ENCODE data around the gene CDC34. TPM values are rescaled to one million over a fixed set of nuclear protein-coding genes. Genes with fewer than 3 reads are reported as not detected.
A peak's percentile ranks its signal among the peaks of the same experiment; 100 is the strongest.

CDC34 gene
- total RNA-seq, 2 donors from 2014 or later, result 31.4 to 44.5 TPM

GRCh38 chr19:494171-495080 is 37.1 kb upstream of the CDC34 start:
- Mint-ChIP-seq H3K27me3 (peaks cover 8% of the 10 kb centered on the region), H3K4me1 (no peaks in the 10 kb centered on the region), H3K36me3 (ENCODE audit: low read depth) (no peaks in the 10 kb centered on the region), H3K27ac (peak overlapping the region; percentile 20), H3K4me3 (no peak overlapping the region), H3K9me3 (no peaks in the 10 kb centered on the region)
- ATAC-seq (replicated peaks), result no peak

- ATAC-seq (replicated peaks), result no peak
- Mint-ChIP-seq H3K36me3 (ENCODE audit: low read depth) (no peaks in the 10 kb centered on the region), H3K4me3 (no peak overlapping the region), H3K9me3 (no peaks in the 10 kb centered on the region), H3K27me3 (peaks cover 10% of the 10 kb centered on the region), H3K27ac (no peak overlapping the region), H3K4me1 (no peaks in the 10 kb centered on the region)
Observed at GRCh38 chr19:495081-495401, 36.5 kb upstream of the CDC34 start.

- no peaks in the 10 kb centered on the region for H3K9me3 Mint-ChIP-seq
Observed at GRCh38 chr19:495402-496111, 36.0 kb upstream of the CDC34 start.

GRCh38 chr19:496112-496665 is 35.4 kb upstream of the CDC34 start, which contains the start of gene MADCAM1:
TSS of gene MADCAM1 (plus strand) at chr19:496486. CDS start at chr19:496500, 14 bp downstream.
- Mint-ChIP-seq H3K27me3 (peaks cover 10% of the 10 kb centered on the region), H3K36me3 (ENCODE audit: low read depth) (no peaks in the 10 kb centered on the region), H3K9me3 (no peaks in the 10 kb centered on the region), H3K27ac (no peak within 1 kb of the TSS), H3K4me3 (no peak within 1 kb of the TSS), H3K4me1 (no peaks in the 10 kb centered on the region)
- no peak for ATAC-seq (replicated peaks)

More at GRCh38 chr19:495402-496111, 36.0 kb upstream of the CDC34 start:
- peak; percentile 44 for ATAC-seq (replicated peaks)
- Mint-ChIP-seq H3K4me3 (no peak overlapping the region), H3K27me3 (peaks cover 10% of the 10 kb centered on the region), H3K27ac (no peak overlapping the region), H3K4me1 (no peaks in the 10 kb centered on the region), H3K36me3 (ENCODE audit: low read depth) (no peaks in the 10 kb centered on the region)

GRCh38 chr19:496986-497385 is 34.6 kb upstream of the CDC34 start:
- peaks cover 10% of the 10 kb centered on the region for H3K27me3 Mint-ChIP-seq
- ATAC-seq (replicated peaks), result no peak
- no peaks in the 10 kb centered on the region for H3K9me3 Mint-ChIP-seq
- no peak overlapping the region for H3K27ac Mint-ChIP-seq
- H3K4me3 Mint-ChIP-seq, result no peak overlapping the region
- no peaks in the 10 kb centered on the region for H3K36me3 Mint-ChIP-seq (ENCODE audit: low read depth)
- no peaks in the 10 kb centered on the region for H3K4me1 Mint-ChIP-seq

- H3K4me3 Mint-ChIP-seq, result no peak overlapping the region
- H3K9me3 Mint-ChIP-seq, result no peaks in the 10 kb centered on the region
- no peak overlapping the region for H3K27ac Mint-ChIP-seq
- ATAC-seq (replicated peaks), result no peak
- no peaks in the 10 kb centered on the region for H3K36me3 Mint-ChIP-seq (ENCODE audit: low read depth)
- H3K4me1 Mint-ChIP-seq, result no peaks in the 10 kb centered on the region
- peaks cover 10% of the 10 kb centered on the region for H3K27me3 Mint-ChIP-seq
Observed at GRCh38 chr19:497491-497868, 34.1 kb upstream of the CDC34 start.

GRCh38 chr19:497869-498510 is 33.6 kb upstream of the CDC34 start:
- ATAC-seq (replicated peaks), result peak; percentile 43
- Mint-ChIP-seq H3K9me3 (no peaks in the 10 kb centered on the region), H3K27ac (no peak overlapping the region), H3K36me3 (ENCODE audit: low read depth) (no peaks in the 10 kb centered on the region), H3K4me3 (no peak overlapping the region), H3K27me3 (peaks cover 10% of the 10 kb centered on the region), H3K4me1 (no peaks in the 10 kb centered on the region)

GRCh38 chr19:498511-498891 is 33.1 kb upstream of the CDC34 start:
- no peak for ATAC-seq (replicated peaks)
- no peaks in the 10 kb centered on the region for H3K36me3 Mint-ChIP-seq (ENCODE audit: low read depth)
- H3K4me3 Mint-ChIP-seq, result no peak overlapping the region
- H3K4me1 Mint-ChIP-seq, result no peaks in the 10 kb centered on the region
- H3K27ac Mint-ChIP-seq, result no peak overlapping the region
- H3K9me3 Mint-ChIP-seq, result no peaks in the 10 kb centered on the region
- H3K27me3 Mint-ChIP-seq, result peaks cover 10% of the 10 kb centered on the region

- ATAC-seq (replicated peaks), result no peak
- Mint-ChIP-seq H3K4me3 (no peak overlapping the region), H3K9me3 (no peaks in the 10 kb centered on the region), H3K27ac (no peak overlapping the region), H3K4me1 (no peaks in the 10 kb centered on the region), H3K27me3 (peaks cover 10% of the 10 kb centered on the region), H3K36me3 (ENCODE audit: low read depth) (no peaks in the 10 kb centered on the region)
Observed at GRCh38 chr19:498977-499623, 32.5 kb upstream of the CDC34 start.

GRCh38 chr19:501646-502045 is 29.9 kb upstream of the CDC34 start:
- no peak overlapping the region for H3K27ac Mint-ChIP-seq

GRCh38 chr19:504616-505015 is 26.9 kb upstream of the CDC34 start:
- no peak overlapping the region for H3K4me3 Mint-ChIP-seq
- no peaks in the 10 kb centered on the region for H3K27me3 Mint-ChIP-seq
- H3K36me3 Mint-ChIP-seq (ENCODE audit: low read depth), result peaks cover 8% of the 10 kb centered on the region
- no peaks in the 10 kb centered on the region for H3K9me3 Mint-ChIP-seq
- H3K27ac Mint-ChIP-seq, result no peak overlapping the region
- H3K4me1 Mint-ChIP-seq, result peaks cover 14% of the 10 kb centered on the region
- no peak for ATAC-seq (replicated peaks)

More at GRCh38 chr19:501646-502045, 29.9 kb upstream of the CDC34 start:
- Mint-ChIP-seq H3K4me1 (peaks cover 3% of the 10 kb centered on the region), H3K4me3 (no peak overlapping the region), H3K27me3 (peaks cover 10% of the 10 kb centered on the region), H3K9me3 (no peaks in the 10 kb centered on the region), H3K36me3 (ENCODE audit: low read depth) (peaks cover under 1% of the 10 kb centered on the region)
- no peak for ATAC-seq (replicated peaks)

GRCh38 chr19:506404-507285 is 24.9 kb upstream of the CDC34 start:
- H3K36me3 Mint-ChIP-seq (ENCODE audit: low read depth), result peaks cover 14% of the 10 kb centered on the region
- H3K27ac Mint-ChIP-seq, result peak overlapping the region; percentile 99
- peak; percentile 77 for ATAC-seq (replicated peaks)
- peaks cover 22% of the 10 kb centered on the region for H3K4me1 Mint-ChIP-seq
- peak overlapping the region; percentile 87 for H3K4me3 Mint-ChIP-seq
- no peaks in the 10 kb centered on the region for H3K27me3 Mint-ChIP-seq
- H3K9me3 Mint-ChIP-seq, result no peaks in the 10 kb centered on the region

Data from activated T-helper 17 cell treated with anti-CD3 and anti-CD28 coated beads, Interleukin-2, amount 50 U/mL, for 72 hours (primary cell).